NT2/D1 (cell line): ENCODE results near the gene DIPK1C.

Source experiments
- SUZ12 ChIP-seq: IDR thresholded peaks from 2 replicates; pipeline ENCODE4 v1.6.1; 2011; ENCODE audit not compliant: insufficient read length, insufficient read depth; ENCODE audit errors: extremely low read depth
- YY1 ChIP-seq: IDR thresholded peaks from 2 replicates; pipeline ENCODE4 v1.6.1; 2011; ENCODE audit not compliant: insufficient read length, insufficient read depth
- ZNF274 ChIP-seq: IDR thresholded peaks from 2 replicates; pipeline ENCODE4 v1.6.1; 2011; ENCODE audit warnings: mild to moderate bottlenecking, low read depth, low read length

DNA sequence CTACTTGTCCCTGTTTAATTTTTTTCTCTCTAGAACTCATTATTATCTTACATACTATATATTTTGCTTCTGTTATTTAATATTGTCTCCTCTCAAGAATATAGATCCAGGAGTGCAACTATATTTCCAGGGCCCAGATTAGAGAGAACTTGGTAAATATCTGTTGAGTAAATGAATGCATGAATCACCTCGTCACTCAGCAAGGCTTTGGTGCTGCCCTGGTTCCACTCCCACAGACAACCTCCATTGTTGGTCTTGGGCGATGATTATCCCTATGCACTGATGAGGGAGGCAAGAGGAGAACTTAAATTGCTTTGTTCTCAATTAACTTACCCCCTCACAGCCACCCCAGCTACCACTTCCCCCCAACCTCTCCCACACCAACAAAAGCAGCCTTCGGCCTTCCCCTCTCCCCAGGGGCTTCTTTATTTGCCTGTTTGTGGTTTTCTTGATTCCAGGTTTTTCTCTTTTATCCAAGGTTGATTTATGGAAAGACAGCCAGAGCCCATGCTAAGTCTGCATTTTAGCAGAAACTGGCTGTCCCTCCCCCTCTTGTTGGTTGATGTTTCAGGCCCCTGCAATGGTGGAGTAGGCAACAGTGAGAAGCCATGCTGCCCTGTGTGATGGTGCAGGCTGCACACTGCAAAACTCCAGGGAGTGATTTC is 17.0 kb upstream of the DIPK1C start:
- no peak for TF ChIP-seq YY1
- no peak for TF ChIP-seq ZNF274
- TF ChIP-seq SUZ12, result no peak
